Ovary (tissue), 3 donors: ENCODE results near the gene GTF2IRD1.

ENCODE experiments used
- CTCF ChIP-seq, 3 donors: fragments of 450-650 bp in 2 of 3; fragments of 200-600 bp in 1 of 3; IDR thresholded peaks; one replicate each; pipeline versions ENCODE4 v1.5.1 to v1.8.0; 2016 to 2022; ENCODE audit warnings: antibody characterized with exemption in 3 of 3, mild to moderate bottlenecking in 1 of 3
- POLR2A ChIP-seq: fragments of 450-650 bp; IDR thresholded peaks from one replicate; pipeline ENCODE4 v1.6.1; 2017; ENCODE audit warnings: antibody characterized with exemption, mild to moderate bottlenecking, moderate library complexity
- donor health status: DM: no; HTN: no; CAD: no.

DNA sequence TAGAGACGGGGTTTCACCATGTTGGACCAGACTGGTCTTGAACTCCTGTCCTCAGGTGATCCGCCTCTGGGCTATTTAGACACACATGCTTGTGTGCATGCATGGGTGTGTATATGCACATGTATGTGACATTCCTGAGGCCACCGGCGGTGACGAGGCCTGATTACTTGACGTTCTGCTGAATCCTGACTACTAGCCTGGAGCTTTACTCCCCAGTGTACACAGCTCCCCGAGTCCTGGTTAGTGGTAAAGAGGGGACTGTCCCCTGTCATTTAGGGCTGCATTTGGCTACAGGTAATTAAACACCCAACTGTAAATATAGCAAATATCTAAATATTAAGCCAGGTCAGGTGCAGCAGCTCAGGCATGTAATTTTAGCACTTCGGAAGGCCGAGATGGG, 14.2 kb downstream of the GTF2IRD1 start:
- TF ChIP-seq CTCF (IDR thresholded peaks at IDR 0.05): no peak
- TF ChIP-seq POLR2A: no peak
